ENCODE results near the gene CBR3.

The CBR3 gene

GRCh38 chr21:36156815-36157670 lies 22.2 kb downstream of the CBR3 start, which contains the start of gene DOP1B:
Gene DOP1B, plus strand, starts transcription at chr21:36156824. Its CDS starts 7,910 bp downstream, at chr21:36164734.
- DNase-seq, result peak in 1 of 2 experiments; percentile 51

GRCh38 chr21:36159356-36159921 lies 24.6 kb downstream of the CBR3 start:
- no peak for DNase-seq

GRCh38 chr21:36160850-36161178 lies 25.9 kb downstream of the CBR3 start:
- DNase-seq, result no peak

GRCh38 chr21:36162631-36163030 lies 27.8 kb downstream of the CBR3 start:
- DNase-seq, result no peak

GRCh38 chr21:36163750-36164741 lies 29.2 kb downstream of the CBR3 start:
- no peak for DNase-seq

GRCh38 chr21:36165356-36165755 lies 30.5 kb downstream of the CBR3 start:
- DNase-seq, result no peak

- DNase-seq, result no peak
Observed at GRCh38 chr21:36166705-36167104, 31.8 kb downstream of the CBR3 start.

- no peak for DNase-seq
Observed at GRCh38 chr21:36167541-36167940, 32.7 kb downstream of the CBR3 start.

GRCh38 chr21:36169470-36170128 lies 34.7 kb downstream of the CBR3 start:
- DNase-seq, result no peak

GRCh38 chr21:36170823-36171222 lies 35.9 kb downstream of the CBR3 start:
- no peak for DNase-seq

GRCh38 chr21:36171336-36171735 lies 36.5 kb downstream of the CBR3 start:
- DNase-seq, result no peak

- no peak for DNase-seq
Observed at GRCh38 chr21:36171741-36172331, 37.0 kb downstream of the CBR3 start.

- DNase-seq, result no peak
Observed at GRCh38 chr21:36174780-36175179, 39.9 kb downstream of the CBR3 start.

- no peak for DNase-seq
Observed at GRCh38 chr21:36175771-36176565, 41.1 kb downstream of the CBR3 start.

- DNase-seq, result no peak
Observed at GRCh38 chr21:36178349-36178748, 43.5 kb downstream of the CBR3 start.

GRCh38 chr21:36179145-36179544 lies 44.3 kb downstream of the CBR3 start:
- DNase-seq, result no peak

GRCh38 chr21:36180963-36181362 lies 46.1 kb downstream of the CBR3 start:
- no peak for DNase-seq

GRCh38 chr21:36183144-36183795 lies 48.4 kb downstream of the CBR3 start:
- no peak for DNase-seq

GRCh38 chr21:36184545-36184944 lies 49.7 kb downstream of the CBR3 start:
- DNase-seq, result no peak

GRCh38 chr21:36185523-36185922 lies 50.6 kb downstream of the CBR3 start:
- no peak for DNase-seq

GRCh38 chr21:36186081-36186480 lies 51.2 kb downstream of the CBR3 start:
- no peak for DNase-seq

All from NCI-H187 (cell line).